ENCODE measurements around the gene RSPO4. TPM values are rescaled to one million over a fixed set of nuclear protein-coding genes. Genes with fewer than 3 reads are reported as not detected.

RSPO4 gene
- total and polyA plus RNA-seq, 2 donors (not counting 1 experiment from before 2014, with no cell fraction given) = not detected

DNA sequence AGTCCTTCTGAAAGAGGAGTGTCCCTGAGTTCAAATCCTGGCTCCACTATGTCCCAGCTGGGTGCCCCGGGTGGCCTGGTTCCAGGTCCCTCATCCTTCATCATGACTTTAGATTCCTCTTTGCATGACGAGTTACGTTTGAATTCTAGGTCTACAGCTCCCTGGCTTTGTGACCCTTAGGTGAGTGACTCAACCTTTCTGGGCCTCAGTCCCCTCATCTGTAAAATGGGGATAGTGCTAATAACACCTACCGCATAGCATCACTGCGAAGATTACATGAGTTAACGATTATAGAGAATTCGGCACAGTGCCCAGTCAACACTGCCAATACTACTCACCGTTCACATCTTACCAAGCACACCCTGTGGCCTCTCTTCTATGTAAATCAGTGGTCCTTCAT lies 39.4 kb downstream of the RSPO4 start:
- no peaks in the 10 kb centered on the region for H3K4me1 ChIP-seq (ENCODE audit: control insufficient read depth, extremely low read depth, insufficient read depth, low read length)
- H3K9me3 ChIP-seq (ENCODE audit: control insufficient read depth, insufficient read depth, low read depth, low read length) = no peaks in the 10 kb centered on the region
- no peaks in the 10 kb centered on the region for H3K79me2 ChIP-seq (ENCODE audit: control insufficient read depth, insufficient read depth, low read length)
- H3K4me3 ChIP-seq (replicated peaks in 1 of 4; ENCODE audit: control extremely low read depth in 1 of 4, insufficient read depth in 1 of 4, low read depth in 3 of 4, low read length in 4 of 4) = no peak overlapping the region
- no peaks in the 10 kb centered on the region for H4K20me1 ChIP-seq (ENCODE audit: control insufficient read depth, extremely low read depth, insufficient read depth, low read length)
- no peaks in the 10 kb centered on the region for H3K27me3 ChIP-seq (ENCODE audit: control insufficient read depth, insufficient read depth, low read length)
- H3K9ac ChIP-seq (ENCODE audit: insufficient read depth, low read length) = no peak overlapping the region
- H3K27ac ChIP-seq (ENCODE audit: insufficient read depth, low read length) = no peak overlapping the region
- DNase-seq (ENCODE audit: low read depth in 2 of 2) = no peak
- TF ChIP-seq CTCF (conservative IDR thresholded peaks at IDR 0.05 in 1 of 2, IDR thresholded peaks at IDR 0.05 in 1 of 2; ENCODE audit: low read depth in 1 of 2, low read length in 2 of 2) (no peak), EZH2 (IDR thresholded peaks at IDR 0.05; ENCODE audit: low read length, missing control alignments) (no peak)
- no peak overlapping the region for H2AFZ ChIP-seq (ENCODE audit: low read length)
- no peaks in the 10 kb centered on the region for H3K36me3 ChIP-seq (ENCODE audit: control insufficient read depth, insufficient read depth, low read length)
- H3K4me2 ChIP-seq (ENCODE audit: extremely low read depth, insufficient read depth, low read length) = no peak overlapping the region

- Histone ChIP-seq H3K4me1 (ENCODE audit: control insufficient read depth, extremely low read depth, insufficient read depth, low read length) (no peaks in the 10 kb centered on the region), H3K27ac (ENCODE audit: insufficient read depth, low read length) (no peak overlapping the region), H3K4me3 (replicated peaks in 1 of 4; ENCODE audit: control extremely low read depth in 1 of 4, insufficient read depth in 1 of 4, low read depth in 3 of 4, low read length in 4 of 4) (no peak overlapping the region), H4K20me1 (ENCODE audit: control insufficient read depth, extremely low read depth, insufficient read depth, low read length) (no peaks in the 10 kb centered on the region), H3K79me2 (ENCODE audit: control insufficient read depth, insufficient read depth, low read length) (no peaks in the 10 kb centered on the region), H3K27me3 (ENCODE audit: control insufficient read depth, insufficient read depth, low read length) (no peaks in the 10 kb centered on the region), H3K4me2 (ENCODE audit: extremely low read depth, insufficient read depth, low read length) (no peak overlapping the region), H3K9ac (ENCODE audit: insufficient read depth, low read length) (no peak overlapping the region), H3K9me3 (ENCODE audit: control insufficient read depth, insufficient read depth, low read depth, low read length) (no peaks in the 10 kb centered on the region), H3K36me3 (ENCODE audit: control insufficient read depth, insufficient read depth, low read length) (no peaks in the 10 kb centered on the region), H2AFZ (ENCODE audit: low read length) (no peak overlapping the region)
- TF ChIP-seq EZH2 (IDR thresholded peaks at IDR 0.05; ENCODE audit: low read length, missing control alignments) (no peak), CTCF (conservative IDR thresholded peaks at IDR 0.05 in 1 of 2, IDR thresholded peaks at IDR 0.05 in 1 of 2; ENCODE audit: low read depth in 1 of 2, low read length in 2 of 2) (no peak)
- no peak for DNase-seq (ENCODE audit: low read depth in 2 of 2)
These were observed 39.9 kb downstream of the RSPO4 start for GRCh38 chr20:962223-962622.

DNA sequence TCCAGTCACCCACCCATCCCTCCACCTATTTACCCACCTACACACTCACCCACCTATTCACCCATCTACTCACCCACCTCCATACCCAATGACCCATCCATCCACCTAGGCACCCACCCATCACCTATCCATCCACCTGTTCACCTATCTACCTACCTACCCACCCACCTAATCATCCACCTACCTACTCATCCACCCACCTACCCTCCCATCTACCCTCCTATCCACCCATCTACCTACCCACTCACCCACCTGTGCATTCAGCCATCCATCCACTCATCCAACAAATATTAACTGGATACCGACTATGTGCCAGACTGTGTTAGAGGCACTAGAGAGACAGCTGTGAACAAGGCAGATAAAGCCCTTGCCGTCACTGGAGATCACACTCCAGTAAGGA lies 40.3 kb downstream of the RSPO4 start:
- H3K9ac ChIP-seq (ENCODE audit: insufficient read depth, low read length) = no peak overlapping the region
- no peak overlapping the region for H3K27ac ChIP-seq (ENCODE audit: insufficient read depth, low read length)
- H4K20me1 ChIP-seq (ENCODE audit: control insufficient read depth, extremely low read depth, insufficient read depth, low read length) = no peaks in the 10 kb centered on the region
- TF ChIP-seq CTCF (conservative IDR thresholded peaks at IDR 0.05 in 1 of 2, IDR thresholded peaks at IDR 0.05 in 1 of 2; ENCODE audit: low read depth in 1 of 2, low read length in 2 of 2) (no peak), EZH2 (IDR thresholded peaks at IDR 0.05; ENCODE audit: low read length, missing control alignments) (no peak)
- H3K4me2 ChIP-seq (ENCODE audit: extremely low read depth, insufficient read depth, low read length) = no peak overlapping the region
- no peak overlapping the region for H3K4me3 ChIP-seq (replicated peaks in 1 of 4; ENCODE audit: control extremely low read depth in 1 of 4, insufficient read depth in 1 of 4, low read depth in 3 of 4, low read length in 4 of 4)
- no peaks in the 10 kb centered on the region for H3K79me2 ChIP-seq (ENCODE audit: control insufficient read depth, insufficient read depth, low read length)
- H3K27me3 ChIP-seq (ENCODE audit: control insufficient read depth, insufficient read depth, low read length) = no peaks in the 10 kb centered on the region
- H3K4me1 ChIP-seq (ENCODE audit: control insufficient read depth, extremely low read depth, insufficient read depth, low read length) = no peaks in the 10 kb centered on the region
- H3K36me3 ChIP-seq (ENCODE audit: control insufficient read depth, insufficient read depth, low read length) = no peaks in the 10 kb centered on the region
- no peaks in the 10 kb centered on the region for H3K9me3 ChIP-seq (ENCODE audit: control insufficient read depth, insufficient read depth, low read depth, low read length)
- no peak overlapping the region for H2AFZ ChIP-seq (ENCODE audit: low read length)
- DNase-seq (ENCODE audit: low read depth in 2 of 2) = no peak

Data from fibroblast of lung (primary cell).